Activated CD4-positive, alpha-beta T cell treated with anti-CD3 and anti-CD28 coated beads, Interleukin-2, amount 50 U/mL, for 48 hours (primary cell): Measurements from ENCODE around the gene SDS.
"Not testable (repeated sequence)": the region's sequence is repeated elsewhere in the genome, so short reads cannot be mapped to it uniquely, and the experiment has no call there.

Experiments used
- DNase-seq, 2 experiments: peaks; one replicate each; pipeline ENCODE4 v3.0.0-alpha.2; 2020

SDS gene

GRCh38 chr12:113373969-113374368 lies 29.7 kb downstream of the SDS start:
- no peak for DNase-seq

- DNase-seq, result no peak
Observed at GRCh38 chr12:113373440-113373839, 30.2 kb downstream of the SDS start.

GRCh38 chr12:113372371-113372770 lies 31.3 kb downstream of the SDS start:
- DNase-seq, result no peak

- no peak for DNase-seq
Observed at GRCh38 chr12:113371808-113372207, 31.9 kb downstream of the SDS start.

- DNase-seq, result no peak
Observed at GRCh38 chr12:113370923-113371682, 32.6 kb downstream of the SDS start.

- no peak for DNase-seq
Observed at GRCh38 chr12:113369391-113369985, 34.2 kb downstream of the SDS start.

GRCh38 chr12:113368331-113368730 lies 35.4 kb downstream of the SDS start:
- no peak for DNase-seq

GRCh38 chr12:113366827-113367226 lies 36.9 kb downstream of the SDS start:
- DNase-seq, result no peak

GRCh38 chr12:113365639-113366395 lies 37.9 kb downstream of the SDS start:
- DNase-seq, result no peak

GRCh38 chr12:113364698-113365097 lies 39.0 kb downstream of the SDS start:
- DNase-seq, result no peak

GRCh38 chr12:113361574-113362370 lies 41.9 kb downstream of the SDS start:
- no peak for DNase-seq

- DNase-seq, result no peak
Observed at GRCh38 chr12:113359939-113360748, 43.5 kb downstream of the SDS start.

GRCh38 chr12:113359133-113359938 lies 44.4 kb downstream of the SDS start:
- no peak for DNase-seq

- peak; percentile 94 to 95 for DNase-seq
Observed at GRCh38 chr12:113358381-113359132, 45.1 kb downstream of the SDS start, which contains the start of gene PLBD2. Gene PLBD2, plus strand, starts transcription at chr12:113358587. Its CDS starts 14 bp downstream, at chr12:113358601.

- not testable (repeated sequence) for DNase-seq
Observed at GRCh38 chr12:113354192-113354591, 49.5 kb downstream of the SDS start.

- no peak for DNase-seq
Observed at GRCh38 chr12:113351089-113351488, 52.6 kb downstream of the SDS start.

- no peak for DNase-seq
Observed at GRCh38 chr12:113348849-113349536, 54.7 kb downstream of the SDS start.

GRCh38 chr12:113347892-113348291 lies 55.8 kb downstream of the SDS start:
- no peak for DNase-seq

- DNase-seq, result no peak
Observed at GRCh38 chr12:113347107-113347506, 56.6 kb downstream of the SDS start.

GRCh38 chr12:113346353-113346752 lies 57.3 kb downstream of the SDS start:
- no peak for DNase-seq
